PC-3 (cell line): Measurements from ENCODE around the gene TPST1. TPM values are rescaled to one million over a fixed set of nuclear protein-coding genes. Genes with fewer than 3 reads are reported as not detected.

Experiments used
- ATAC-seq: fragments of 200-7000 bp; cut with Tn5 transposase; 2 replicates; pipeline ENCODE4 v1.9.1; 2020; ENCODE audit warnings: mild to moderate bottlenecking, moderate library complexity
- BruUV-seq: library from RNA; stranded (reverse); fragments of 400-500 nt; replicated peaks from 2 replicates; lab custom pipeline; 2021; lab: Mats Ljungman, UMichigan
- CTCF ChIA-PET: fragments of 300-600 bp; sonication (Branson Sonifier 250); formaldehyde crosslinking; loops from one replicate; lab custom pipeline; 2022; ENCODE audit warnings: antibody characterized with exemption; lab: Charles Lee
- POLR2A ChIA-PET: fragments of 300-600 bp; sonication (Branson Sonifier 250); formaldehyde crosslinking; loops from one replicate; lab custom pipeline; 2022; ENCODE audit warnings: antibody characterized with exemption; ENCODE audit not compliant: unreplicated experiment; lab: Charles Lee
- DNase-seq: peaks from one replicate; pipeline ENCODE4 v3.0.0-alpha.2; 2015
- H2AFZ ChIP-seq: fragments of 300-600 bp; sonication (generic); 2 replicates; pipeline ENCODE4 v1.6.0; 2016; ENCODE audit warnings: antibody characterized with exemption, low read length
- H3F3A ChIP-seq: fragments of 300-600 bp; sonication (generic); one replicate; pipeline ENCODE4 v1.6.0; 2017; ENCODE audit warnings: antibody characterized with exemption, low read length, control low read depth, mild to moderate bottlenecking; ENCODE audit not compliant: unreplicated experiment
- H3K27ac ChIP-seq: fragments of 300-600 bp; sonication (generic); 2 replicates; pipeline ENCODE4 v1.5.1; 2016; ENCODE audit warnings: mild to moderate bottlenecking, low read length
- H3K27me3 ChIP-seq: fragments of 300-600 bp; sonication (generic); 2 replicates; pipeline ENCODE4 v1.6.1; 2016; ENCODE audit warnings: low read length, mixed read lengths
- H3K36me3 ChIP-seq: fragments of 300-600 bp; sonication (generic); 2 replicates; pipeline ENCODE4 v1.6.1; 2016; ENCODE audit warnings: low read depth, mixed run types, low read length, mixed read lengths
- H3K4me1 ChIP-seq: fragments of 300-600 bp; sonication (generic); 2 replicates; pipeline ENCODE4 v1.5.1; 2016; ENCODE audit warnings: low read length; ENCODE audit not compliant: insufficient read depth
- H3K4me2 ChIP-seq: fragments of 300-600 bp; sonication (generic); 2 replicates; pipeline ENCODE4 v1.6.0; 2016; ENCODE audit warnings: low read length
- H3K4me3 ChIP-seq: fragments of 300-600 bp; sonication (generic); 2 replicates; pipeline ENCODE4 v1.5.1; 2016; ENCODE audit warnings: mild to moderate bottlenecking, low read length, mixed read lengths
- H3K79me2 ChIP-seq: fragments of 300-600 bp; sonication (generic); 2 replicates; pipeline ENCODE4 v1.6.1; 2017; ENCODE audit warnings: low read length, mixed read lengths
- H3K9ac ChIP-seq: fragments of 300-600 bp; sonication (generic); 2 replicates; pipeline ENCODE4 v1.6.0; 2016; ENCODE audit warnings: mild to moderate bottlenecking, low read length
- H3K9me2 ChIP-seq: fragments of 300-600 bp; sonication (generic); replicated peaks from 2 replicates; pipeline ENCODE4 v1.6.1; 2016; ENCODE audit warnings: mixed run types, low read length, mixed read lengths
- H3K9me3 ChIP-seq: fragments of 300-600 bp; sonication (generic); 2 replicates; pipeline ENCODE4 v1.6.1; 2016; ENCODE audit warnings: low read length, mixed read lengths
- H4K20me1 ChIP-seq: fragments of 300-600 bp; sonication (generic); 2 replicates; pipeline ENCODE4 v1.6.1; 2016; ENCODE audit warnings: low read length, mixed read lengths
- EZH2 ChIP-seq: fragments of 300-600 bp; sonication (generic); IDR thresholded peaks from one replicate; pipeline ENCODE4 v1.6.1; 2017; ENCODE audit warnings: antibody characterized with exemption, mild to moderate bottlenecking, low read length; ENCODE audit not compliant: unreplicated experiment
- EZH2phosphoT487 ChIP-seq: fragments of 300-600 bp; sonication (generic); IDR thresholded peaks from 2 replicates; pipeline ENCODE4 v1.6.1; 2018; ENCODE audit warnings: mild to moderate bottlenecking, antibody characterized with exemption, low read length, borderline replicate concordance
- intact Hi-C: fragments of 100-400 bp; cut with micrococcal nuclease; formaldehyde crosslinking; loops from 2 replicates; pipeline ENCODE4 v1.9.0; 2023
- total RNA-seq: library from RNA; depleted of rRNA; stranded (reverse); fragments of >200 nt; gene quantifications from 2 replicates; pipeline ENCODE4 v1.2.3, GENCODE V29; 2014; rRNA removed
- TF ChIP-seq, protein P1 (sequence below): fragments of 300-600 bp; sonication (generic); conservative IDR thresholded peaks from 2 replicates; pipeline ENCODE4 v1.5.1; 2017; ENCODE audit warnings: antibody characterized with exemption, low read depth, mild to moderate bottlenecking, low read length

Gene TPST1
- total RNA-seq, 1 experiment from 2014 or later: 14.4 TPM

DNA sequence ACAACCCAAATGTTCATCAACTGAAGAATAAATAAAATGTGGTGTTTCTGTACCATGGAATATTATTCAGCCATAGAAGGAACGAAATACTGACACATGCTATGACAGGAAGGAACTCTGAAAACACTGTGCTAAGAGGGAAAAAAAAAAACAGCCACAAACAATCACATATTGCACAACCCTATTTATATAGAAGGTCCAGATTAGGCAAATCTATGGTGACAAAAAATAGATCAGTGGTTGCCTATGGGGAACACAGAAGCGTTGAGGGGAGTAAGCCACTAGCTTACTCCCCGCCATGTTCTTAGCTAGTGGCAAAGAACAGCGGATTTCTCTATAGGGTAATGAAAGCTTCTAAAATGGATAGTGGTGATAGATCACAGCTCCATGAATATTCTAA, 198.4 kb downstream of the TPST1 start:
- Histone ChIP-seq H2AFZ (no peak overlapping the region), H3K27ac (no peak overlapping the region), H3K4me3 (no peak overlapping the region), H3F3A (no peaks in the 10 kb centered on the region), H3K4me2 (no peak overlapping the region), H3K9me2 (no peaks in the 10 kb centered on the region), H3K36me3 (no peaks in the 10 kb centered on the region), H3K79me2 (no peaks in the 10 kb centered on the region), H4K20me1 (no peaks in the 10 kb centered on the region), H3K9ac (no peak overlapping the region), H3K4me1 (no peaks in the 10 kb centered on the region; the same call in 1 of the 2 replicates), H3K9me3 (no peaks in the 10 kb centered on the region), H3K27me3 (no peaks in the 10 kb centered on the region)
- TF ChIP-seq EZH2 (no peak), EZH2phosphoT487 (no peak)
- TF ChIP-seq, protein P1, sequence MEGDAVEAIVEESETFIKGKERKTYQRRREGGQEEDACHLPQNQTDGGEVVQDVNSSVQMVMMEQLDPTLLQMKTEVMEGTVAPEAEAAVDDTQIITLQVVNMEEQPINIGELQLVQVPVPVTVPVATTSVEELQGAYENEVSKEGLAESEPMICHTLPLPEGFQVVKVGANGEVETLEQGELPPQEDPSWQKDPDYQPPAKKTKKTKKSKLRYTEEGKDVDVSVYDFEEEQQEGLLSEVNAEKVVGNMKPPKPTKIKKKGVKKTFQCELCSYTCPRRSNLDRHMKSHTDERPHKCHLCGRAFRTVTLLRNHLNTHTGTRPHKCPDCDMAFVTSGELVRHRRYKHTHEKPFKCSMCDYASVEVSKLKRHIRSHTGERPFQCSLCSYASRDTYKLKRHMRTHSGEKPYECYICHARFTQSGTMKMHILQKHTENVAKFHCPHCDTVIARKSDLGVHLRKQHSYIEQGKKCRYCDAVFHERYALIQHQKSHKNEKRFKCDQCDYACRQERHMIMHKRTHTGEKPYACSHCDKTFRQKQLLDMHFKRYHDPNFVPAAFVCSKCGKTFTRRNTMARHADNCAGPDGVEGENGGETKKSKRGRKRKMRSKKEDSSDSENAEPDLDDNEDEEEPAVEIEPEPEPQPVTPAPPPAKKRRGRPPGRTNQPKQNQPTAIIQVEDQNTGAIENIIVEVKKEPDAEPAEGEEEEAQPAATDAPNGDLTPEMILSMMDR: no peak
- DNase-seq: no peak
- intact Hi-C loops: no loop called here
- CTCF ChIA-PET: no interaction called here
- no TSS peak for BruUV-seq
- ATAC-seq: no peak
- POLR2A ChIA-PET: no interaction called here

DNA sequence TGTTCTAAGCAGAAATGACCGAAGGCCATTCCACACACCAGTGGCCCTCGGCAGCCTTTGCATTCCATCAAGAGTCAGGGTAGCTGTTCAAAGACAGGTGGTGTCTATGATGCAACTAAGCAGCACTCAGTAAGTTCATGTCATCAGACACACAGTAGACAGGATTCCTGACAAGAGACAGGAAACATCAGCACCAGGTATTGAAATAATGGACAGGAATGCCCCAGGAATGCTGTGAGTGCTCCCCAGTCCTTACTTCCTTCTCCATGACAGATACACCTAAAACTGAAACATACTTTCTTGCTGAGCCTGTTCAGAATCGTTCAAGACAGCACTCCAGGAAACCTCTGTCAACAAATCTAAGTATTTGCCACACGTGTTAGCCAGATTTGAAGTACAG, 204.4 kb downstream of the TPST1 start:
- ChIA-PET CTCF (no interaction called here), POLR2A (no interaction called here)
- ATAC-seq: no peak
- intact Hi-C loops: no loop called here
- Histone ChIP-seq H2AFZ (no peak overlapping the region), H4K20me1 (no peaks in the 10 kb centered on the region), H3K4me2 (no peak overlapping the region), H3K79me2 (no peaks in the 10 kb centered on the region), H3K9me2 (no peaks in the 10 kb centered on the region), H3K4me3 (no peak overlapping the region), H3K27ac (no peak overlapping the region), H3K9me3 (no peaks in the 10 kb centered on the region), H3K4me1 (0 out of 2 replicates have a peak, but pooled peaks cover 4% of the 10 kb centered on the region), H3F3A (no peaks in the 10 kb centered on the region), H3K9ac (no peak overlapping the region), H3K27me3 (no peaks in the 10 kb centered on the region), H3K36me3 (no peaks in the 10 kb centered on the region)
- TF ChIP-seq EZH2phosphoT487 (no peak), EZH2 (no peak)
- TF ChIP-seq, protein P1: no peak
- BruUV-seq: no TSS peak
- DNase-seq: no peak

Other genes starting within 250 kb of the TPST1 start
- gene GUSB, start 223.1 kb upstream of the TPST1 start, total RNA-seq: 36.5 and 37.4 TPM in 2 replicates
- 55.9 and 69.0 TPM in 2 replicates for gene ASL, start 129.5 kb upstream of the TPST1 start, total RNA-seq
- gene CRCP, start 90.5 kb upstream of the TPST1 start, total RNA-seq: 36.4 and 41.6 TPM in 2 replicates